OCI-LY1 (cell line): ENCODE measurements around the gene TTYH3.

Experiments used
- H2AFZ ChIP-seq: fragments of 200-600 bp; sonication (generic), shearing (Covaris generic); 2 replicates; pipeline ENCODE4 v1.6.0; 2014; ENCODE audit warnings: antibody characterized with exemption, mild to moderate bottlenecking, low read length
- H3F3A ChIP-seq: fragments of 200-600 bp; sonication (generic), shearing (Covaris generic); 2 replicates; pipeline ENCODE4 v1.6.0; 2014; ENCODE audit warnings: mild to moderate bottlenecking, antibody characterized with exemption, low read length, moderate library complexity; ENCODE audit not compliant: insufficient read depth
- H3K27ac ChIP-seq: fragments of 200-600 bp; sonication (generic); 2 replicates; pipeline ENCODE4 v1.5.1; 2014; ENCODE audit warnings: low read length, mixed run types, mild to moderate bottlenecking, low read depth; ENCODE audit not compliant: poor library complexity, severe bottlenecking
- H3K27me3 ChIP-seq: fragments of 200-600 bp; sonication (generic); 2 replicates; pipeline ENCODE4 v1.6.0; 2014; ENCODE audit warnings: antibody characterized with exemption, mild to moderate bottlenecking, low read length, moderate library complexity; ENCODE audit not compliant: insufficient read depth
- H3K36me3 ChIP-seq: fragments of 200-600 bp; sonication (generic); 2 replicates; pipeline ENCODE4 v1.6.1; 2014; ENCODE audit warnings: mild to moderate bottlenecking, antibody characterized with exemption, low read length, moderate library complexity, mixed read lengths; ENCODE audit not compliant: insufficient read depth
- H3K4me1 ChIP-seq: fragments of 200-600 bp; sonication (generic); 2 replicates; pipeline ENCODE4 v1.5.1; 2014; ENCODE audit warnings: mild to moderate bottlenecking, low read length, moderate library complexity; ENCODE audit not compliant: insufficient read depth, severe bottlenecking
- H3K4me2 ChIP-seq: fragments of 200-600 bp; sonication (generic), shearing (Covaris generic); 2 replicates; pipeline ENCODE4 v1.6.1; 2014; ENCODE audit warnings: low read length
- H3K4me3 ChIP-seq: fragments of 200-600 bp; sonication (generic); 2 replicates; pipeline ENCODE4 v1.5.1; 2014; ENCODE audit warnings: low read length, low read depth, mild to moderate bottlenecking, mixed read lengths; ENCODE audit not compliant: poor library complexity, severe bottlenecking
- H3K79me2 ChIP-seq: fragments of 200-600 bp; shearing (Covaris generic); 2 replicates; pipeline ENCODE4 v1.6.1; 2016; ENCODE audit warnings: mixed run types, low read length, mixed read lengths; ENCODE audit not compliant: insufficient read depth
- H3K9ac ChIP-seq: fragments of 200-600 bp; sonication (generic), shearing (Covaris generic); 2 replicates; pipeline ENCODE4 v1.6.1; 2014; ENCODE audit warnings: mild to moderate bottlenecking, low read length, mixed read lengths
- H3K9me2 ChIP-seq: fragments of 200-600 bp; sonication (generic), shearing (Covaris generic); 2 replicates; pipeline ENCODE4 v1.6.1; 2014; ENCODE audit warnings: low read depth, mild to moderate bottlenecking, low read length, mixed read lengths
- H3K9me3 ChIP-seq: fragments of 200-600 bp; shearing (Covaris generic); 2 replicates; pipeline ENCODE4 v1.6.1; 2014; ENCODE audit warnings: low read length, mixed read lengths
- H4K20me1 ChIP-seq: fragments of 200-600 bp; sonication (generic), shearing (Covaris generic); 2 replicates; pipeline ENCODE4 v1.6.0; 2016; ENCODE audit warnings: mild to moderate bottlenecking, low read length; ENCODE audit not compliant: insufficient read depth
- CTCF ChIP-seq: fragments of 200-600 bp; sonication (generic), shearing (Covaris generic); IDR thresholded peaks from 2 replicates; pipeline ENCODE4 v1.5.1; 2017; ENCODE audit warnings: mild to moderate bottlenecking, antibody characterized with exemption, low read length, moderate library complexity, mixed read lengths
- EZH2 ChIP-seq: fragments of 200-600 bp; sonication (generic), shearing (Covaris generic); IDR thresholded peaks from 2 replicates; pipeline ENCODE4 v1.8.0; 2017; ENCODE audit warnings: borderline replicate concordance, mixed run types, mild to moderate bottlenecking, antibody characterized with exemption, low read length, moderate library complexity, mixed read lengths

Gene TTYH3

DNA sequence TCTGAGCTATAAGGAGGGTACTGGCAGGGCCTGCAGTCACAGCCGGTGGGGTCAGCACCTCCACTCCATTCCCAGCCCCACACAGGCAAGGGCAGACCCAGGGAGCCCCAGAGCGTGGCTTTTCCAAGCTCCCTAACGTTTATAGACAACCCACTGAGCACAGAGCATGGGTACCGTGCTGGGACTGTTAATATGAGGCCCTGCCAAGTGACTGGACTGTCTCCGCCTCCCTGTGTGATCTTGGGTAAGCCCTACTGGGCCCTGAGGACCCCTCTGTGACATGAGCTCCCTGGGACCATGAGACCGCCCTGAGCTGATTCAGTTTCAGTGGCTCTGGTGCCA is 12.4 kb downstream of the TTYH3 start:
- H3K4me3 ChIP-seq, result no peak overlapping the region
- no peak overlapping the region for H3K27ac ChIP-seq
- no peaks in the 10 kb centered on the region for H3K9me2 ChIP-seq
- H3K4me2 ChIP-seq, result no peak overlapping the region
- H3K9ac ChIP-seq, result no peak overlapping the region
- no peaks in the 10 kb centered on the region for H3K36me3 ChIP-seq
- no peaks in the 10 kb centered on the region for H3K79me2 ChIP-seq
- no peaks in the 10 kb centered on the region for H3F3A ChIP-seq
- no peaks in the 10 kb centered on the region for H3K9me3 ChIP-seq
- peaks cover 34% of the 10 kb centered on the region for H3K4me1 ChIP-seq
- H2AFZ ChIP-seq, result no peak overlapping the region
- peaks cover 4% of the 10 kb centered on the region; the same call in 1 of the 2 replicates for H3K27me3 ChIP-seq
- TF ChIP-seq CTCF, result no peak
- TF ChIP-seq EZH2, result no peak
- no peaks in the 10 kb centered on the region for H4K20me1 ChIP-seq

DNA sequence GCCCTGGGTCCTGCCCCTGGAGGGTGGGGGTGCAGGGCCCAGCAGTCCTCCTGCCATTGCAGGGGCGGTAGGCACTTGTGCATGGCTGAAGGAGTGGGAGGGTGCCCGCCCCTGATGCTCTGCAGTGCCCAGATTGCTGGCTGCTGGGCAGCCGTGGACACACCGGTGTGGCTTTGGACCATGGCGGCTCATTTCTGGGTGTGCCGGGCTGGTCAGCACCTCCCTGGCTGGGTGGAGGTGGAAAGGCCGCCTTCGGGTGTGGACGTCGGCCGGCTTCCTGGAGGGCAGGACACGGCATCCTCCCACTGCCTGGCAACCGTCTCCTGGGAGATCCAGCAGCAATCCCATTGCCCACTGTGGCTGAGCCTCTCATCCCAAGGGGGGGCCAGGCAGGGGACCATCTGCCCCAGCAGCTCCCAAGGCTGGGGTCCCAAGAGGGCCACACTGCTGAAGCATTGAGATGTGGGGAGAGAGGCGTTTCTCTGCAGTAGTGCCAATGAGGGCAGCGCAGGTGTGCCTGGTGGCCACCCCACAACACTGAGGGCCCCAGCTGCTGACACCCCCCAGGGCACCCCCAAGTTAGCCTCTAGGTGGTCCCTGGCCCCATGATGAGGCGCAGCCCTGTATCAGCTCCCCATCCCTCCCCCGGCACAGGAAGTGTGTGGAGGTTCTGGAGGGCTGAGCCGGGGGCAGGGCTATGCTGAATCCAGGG is 12.9 kb downstream of the TTYH3 start:
- Histone ChIP-seq H3K27me3 (peaks cover 2% of the 10 kb centered on the region; the same call in 1 of the 2 replicates), H3K4me2 (peak overlapping the region; percentile 25), H3K4me1 (peaks cover 34% of the 10 kb centered on the region), H3K9ac (no peak overlapping the region), H3F3A (no peaks in the 10 kb centered on the region), H3K79me2 (no peaks in the 10 kb centered on the region), H4K20me1 (no peaks in the 10 kb centered on the region), H3K4me3 (no peak overlapping the region), H2AFZ (no peak overlapping the region), H3K27ac (no peak overlapping the region), H3K9me2 (no peaks in the 10 kb centered on the region), H3K36me3 (no peaks in the 10 kb centered on the region), H3K9me3 (no peaks in the 10 kb centered on the region)
- TF ChIP-seq EZH2 (no peak), CTCF (no peak)

DNA sequence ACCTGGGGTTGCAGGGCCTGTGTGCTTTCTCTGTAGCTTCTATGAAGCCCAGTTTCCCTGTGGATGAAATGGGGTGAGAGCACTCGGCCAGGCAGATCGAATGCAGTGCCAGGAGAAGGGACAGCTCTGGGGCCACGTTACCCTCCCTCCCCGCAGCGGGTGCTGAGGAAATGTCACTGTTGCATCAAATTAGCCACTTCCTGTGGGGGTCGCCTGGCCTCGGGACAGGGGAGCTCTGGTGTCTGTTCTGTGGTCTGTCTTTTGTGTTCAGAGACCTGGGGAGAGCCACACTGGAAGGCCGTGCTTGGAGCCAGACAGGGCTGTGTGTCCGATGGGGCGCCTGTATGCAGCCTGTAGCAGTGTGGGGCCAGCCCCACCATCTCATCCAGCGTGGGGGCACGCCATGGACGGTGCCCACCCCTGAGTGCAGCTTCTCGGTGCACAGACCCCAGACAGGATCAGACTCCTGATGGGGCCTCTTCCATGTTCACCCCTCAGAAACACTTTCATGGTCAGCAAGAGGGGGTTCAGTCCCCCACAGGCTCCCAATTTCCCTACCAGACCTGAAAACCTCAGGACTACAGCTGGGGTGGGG is 13.6 kb downstream of the TTYH3 start:
- peak overlapping the region; percentile 25 for H3K4me2 ChIP-seq
- no peaks in the 10 kb centered on the region for H3K27me3 ChIP-seq
- peaks cover 34% of the 10 kb centered on the region for H3K4me1 ChIP-seq
- H2AFZ ChIP-seq, result no peak overlapping the region
- H3K9me2 ChIP-seq, result no peaks in the 10 kb centered on the region
- H3F3A ChIP-seq, result no peaks in the 10 kb centered on the region
- no peak overlapping the region for H3K27ac ChIP-seq
- no peak overlapping the region for H3K9ac ChIP-seq
- no peak overlapping the region for H3K4me3 ChIP-seq
- no peaks in the 10 kb centered on the region for H3K36me3 ChIP-seq
- no peaks in the 10 kb centered on the region for H3K79me2 ChIP-seq
- TF ChIP-seq EZH2, result no peak
- TF ChIP-seq CTCF, result no peak
- no peaks in the 10 kb centered on the region for H4K20me1 ChIP-seq
- no peaks in the 10 kb centered on the region for H3K9me3 ChIP-seq
